NCI-H345 treated with DMSO at 0.1 percent for 48 hours (cell line): ENCODE results near the gene TMEM204.

Experiments
- DNase-seq: peaks from one replicate; lab custom pipeline; 2025; ENCODE audit not compliant: unreplicated experiment; lab: John Stamatoyannopoulos, UW

TMEM204 gene

DNA sequence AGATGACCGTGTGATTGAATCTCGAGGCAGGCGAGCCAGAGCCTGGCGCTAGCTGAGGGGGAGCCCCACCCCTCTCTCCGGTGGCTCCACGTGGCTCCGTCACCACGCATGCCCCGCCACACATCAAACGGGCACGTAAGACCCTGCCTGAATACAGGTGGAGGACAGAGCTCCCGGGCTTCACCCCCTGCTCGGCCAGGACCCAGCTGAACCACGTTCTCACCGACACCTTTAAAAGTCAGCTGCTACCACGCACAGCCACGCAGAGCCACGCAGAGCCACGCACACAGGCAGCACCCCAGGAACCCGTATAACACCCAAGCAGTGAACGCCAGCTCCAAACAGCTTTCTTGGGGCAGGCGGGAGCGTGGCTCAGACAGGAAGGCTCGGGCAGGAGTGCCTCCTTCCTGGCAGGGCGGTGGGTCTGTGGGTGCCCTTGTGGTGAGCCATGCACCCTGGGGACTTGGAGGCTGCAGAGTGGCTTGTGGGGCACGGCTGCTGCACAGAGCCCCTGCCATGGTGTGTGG lies 4.4 kb downstream of the TMEM204 start:
- no peak for DNase-seq

GRCh38 chr16:1538804-1539520 lies 5.5 kb downstream of the TMEM204 start:
- no peak for DNase-seq

GRCh38 chr16:1539720-1540555 lies 6.5 kb downstream of the TMEM204 start:
- no peak for DNase-seq

GRCh38 chr16:1540556-1540855 lies 7.0 kb downstream of the TMEM204 start:
- no peak for DNase-seq

GRCh38 chr16:1541293-1542165 lies 8.1 kb downstream of the TMEM204 start:
- DNase-seq: no peak

GRCh38 chr16:1542166-1542500 lies 8.7 kb downstream of the TMEM204 start:
- DNase-seq: no peak

DNA sequence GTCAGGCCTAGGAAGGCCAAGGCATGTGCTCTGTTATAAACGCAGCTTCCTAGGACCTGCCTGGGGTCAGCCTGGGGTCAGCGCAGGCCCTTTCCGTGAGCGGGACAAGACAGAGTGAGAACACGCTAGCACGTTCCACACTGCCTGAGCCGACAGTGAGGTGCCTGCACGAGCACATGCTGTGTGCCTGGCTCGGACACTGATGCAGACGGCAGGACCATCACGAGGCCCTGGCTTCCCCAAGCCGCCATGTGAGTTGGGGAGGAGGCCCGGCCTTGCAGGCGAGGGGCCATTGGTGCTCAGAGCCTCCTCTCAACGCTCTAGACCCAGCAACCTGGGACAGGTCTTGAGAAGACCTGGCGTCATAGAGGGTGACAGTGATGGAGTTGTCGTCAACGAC lies 9.1 kb downstream of the TMEM204 start:
- DNase-seq: no peak

GRCh38 chr16:1543085-1543896 lies 9.8 kb downstream of the TMEM204 start:
- DNase-seq: no peak

DNA sequence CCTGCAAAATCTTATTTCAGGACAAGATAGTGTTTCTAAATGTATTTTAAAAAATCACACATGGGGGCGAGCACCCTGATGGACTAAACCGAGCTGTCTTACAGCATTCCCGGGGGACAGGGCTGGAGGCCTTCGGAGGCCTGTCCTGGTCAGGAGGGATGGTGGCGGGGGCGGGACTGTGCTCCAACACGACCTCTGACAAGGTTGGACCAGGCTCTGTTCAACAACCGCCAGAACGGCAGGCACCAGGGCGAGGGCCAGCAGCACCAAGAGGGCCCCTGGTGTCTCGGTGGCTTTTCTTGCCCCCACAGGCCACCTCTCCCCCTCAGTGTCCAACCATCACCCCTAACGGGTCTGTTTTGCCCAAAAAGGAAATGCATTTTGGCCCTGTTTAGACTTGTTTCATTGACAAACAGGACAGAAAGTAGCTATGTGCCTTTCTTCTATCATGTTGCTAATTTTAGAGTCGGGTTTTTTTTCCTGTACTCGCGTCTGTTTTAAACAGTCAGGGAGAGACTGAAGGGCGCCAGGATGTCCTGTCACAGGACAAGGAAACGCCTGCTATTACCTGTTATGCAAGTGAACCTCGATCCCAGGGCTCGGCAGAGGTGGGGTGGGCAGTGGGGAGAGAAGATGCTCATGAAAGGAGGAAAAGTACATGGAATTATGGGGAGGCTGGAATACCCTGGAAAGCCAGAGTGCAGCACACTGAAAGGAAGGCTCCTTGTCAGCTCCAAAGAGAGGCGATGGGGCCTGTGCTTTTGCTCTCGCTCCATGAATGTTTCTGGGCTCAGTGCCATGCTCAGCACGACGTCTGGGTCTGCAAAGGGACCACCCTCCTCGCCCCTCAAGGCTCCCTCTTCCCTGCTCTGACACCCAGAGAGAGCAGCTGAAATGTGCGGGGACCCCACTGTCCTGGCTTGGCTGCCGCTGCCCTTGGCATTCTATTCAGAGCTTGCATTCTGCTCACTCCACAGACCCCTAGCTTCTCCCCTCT lies 11.9 kb downstream of the TMEM204 start:
- DNase-seq: no peak

DNA sequence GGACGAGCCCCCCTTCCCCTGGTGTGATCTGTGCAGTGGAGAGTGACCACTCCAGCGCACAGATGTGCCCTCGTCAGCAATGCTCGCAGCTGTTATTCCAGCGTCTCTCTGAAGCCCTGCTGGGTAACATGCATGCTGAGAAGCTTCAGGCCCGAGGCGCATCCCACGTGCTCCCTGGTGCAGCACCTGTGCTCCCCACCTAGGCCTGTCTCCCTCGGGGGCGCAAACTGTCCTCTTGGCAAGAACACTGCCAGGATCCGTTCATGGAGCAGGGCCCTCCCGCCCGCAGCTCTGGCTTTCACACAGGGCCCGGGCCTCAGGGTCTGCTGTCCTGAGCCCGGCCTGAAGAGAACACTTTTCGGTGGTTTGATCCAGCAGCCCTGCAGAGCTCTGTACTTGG lies 13.0 kb downstream of the TMEM204 start:
- no peak for DNase-seq

- DNase-seq: no peak
These were observed 14.8 kb downstream of the TMEM204 start for GRCh38 chr16:1548233-1548632.

DNA sequence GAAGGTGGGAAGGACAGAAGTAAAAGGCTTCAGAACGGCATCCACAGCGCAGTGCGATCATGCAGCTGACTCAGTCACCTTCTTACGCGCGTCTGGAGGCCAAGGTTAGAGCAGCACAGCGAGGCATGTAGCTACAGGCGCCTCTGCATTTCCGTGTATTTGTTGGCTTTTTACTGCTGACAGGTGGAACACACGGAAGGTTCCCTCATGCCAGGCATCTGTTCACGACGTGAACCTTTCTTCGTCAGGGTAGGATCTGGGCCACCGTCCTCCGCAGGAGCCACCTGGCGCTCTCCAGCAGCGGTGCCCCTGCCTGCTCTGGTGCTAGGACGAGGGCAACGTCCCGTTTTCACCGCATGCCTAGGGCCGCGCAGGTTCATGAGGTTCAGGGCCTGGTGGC lies 15.3 kb downstream of the TMEM204 start:
- no peak for DNase-seq

GRCh38 chr16:1550069-1550468 lies 16.6 kb downstream of the TMEM204 start:
- no peak for DNase-seq

DNA sequence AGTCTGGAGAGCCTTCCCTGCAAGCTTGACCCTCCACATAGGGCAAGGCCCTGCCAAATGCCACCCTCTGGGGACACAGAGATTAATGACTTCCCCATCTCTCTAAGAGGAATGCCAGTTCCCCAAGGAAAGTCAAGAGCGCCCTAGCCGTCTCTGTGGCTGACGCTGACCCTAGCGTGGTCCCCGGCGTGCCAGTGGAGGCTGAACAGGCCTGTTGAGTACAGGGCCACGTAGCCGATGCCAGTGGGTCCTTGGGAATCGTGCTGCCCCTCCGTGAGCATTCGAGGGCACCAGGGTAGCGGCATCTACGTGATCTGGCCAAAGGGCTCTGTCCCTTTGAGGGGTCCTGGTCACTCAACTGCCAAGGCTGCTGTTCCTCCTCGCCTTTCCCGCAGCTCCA lies 17.2 kb downstream of the TMEM204 start:
- DNase-seq: no peak

DNA sequence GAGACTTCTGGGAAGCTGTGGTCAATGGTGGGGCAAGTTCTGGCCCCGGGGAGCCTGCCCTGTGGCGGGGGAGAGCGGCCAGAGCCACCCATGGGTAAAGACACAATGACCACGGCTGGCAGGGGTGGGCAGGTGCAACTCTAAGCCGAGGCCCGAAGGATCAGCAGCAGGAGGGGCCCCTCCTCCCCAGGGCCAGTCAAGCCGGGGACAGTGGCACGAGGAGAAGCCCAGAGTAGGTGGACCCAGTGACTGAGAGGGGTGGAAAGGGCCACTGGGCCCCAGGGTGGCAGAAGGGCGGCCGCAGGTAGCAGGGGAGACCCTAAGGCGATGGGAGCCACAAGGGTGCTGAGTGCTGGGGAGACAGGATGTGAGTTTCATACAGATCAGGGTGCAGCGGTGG lies 17.7 kb downstream of the TMEM204 start:
- DNase-seq: no peak

- DNase-seq: no peak
These were observed 18.7 kb downstream of the TMEM204 start for GRCh38 chr16:1552129-1552528.

DNA sequence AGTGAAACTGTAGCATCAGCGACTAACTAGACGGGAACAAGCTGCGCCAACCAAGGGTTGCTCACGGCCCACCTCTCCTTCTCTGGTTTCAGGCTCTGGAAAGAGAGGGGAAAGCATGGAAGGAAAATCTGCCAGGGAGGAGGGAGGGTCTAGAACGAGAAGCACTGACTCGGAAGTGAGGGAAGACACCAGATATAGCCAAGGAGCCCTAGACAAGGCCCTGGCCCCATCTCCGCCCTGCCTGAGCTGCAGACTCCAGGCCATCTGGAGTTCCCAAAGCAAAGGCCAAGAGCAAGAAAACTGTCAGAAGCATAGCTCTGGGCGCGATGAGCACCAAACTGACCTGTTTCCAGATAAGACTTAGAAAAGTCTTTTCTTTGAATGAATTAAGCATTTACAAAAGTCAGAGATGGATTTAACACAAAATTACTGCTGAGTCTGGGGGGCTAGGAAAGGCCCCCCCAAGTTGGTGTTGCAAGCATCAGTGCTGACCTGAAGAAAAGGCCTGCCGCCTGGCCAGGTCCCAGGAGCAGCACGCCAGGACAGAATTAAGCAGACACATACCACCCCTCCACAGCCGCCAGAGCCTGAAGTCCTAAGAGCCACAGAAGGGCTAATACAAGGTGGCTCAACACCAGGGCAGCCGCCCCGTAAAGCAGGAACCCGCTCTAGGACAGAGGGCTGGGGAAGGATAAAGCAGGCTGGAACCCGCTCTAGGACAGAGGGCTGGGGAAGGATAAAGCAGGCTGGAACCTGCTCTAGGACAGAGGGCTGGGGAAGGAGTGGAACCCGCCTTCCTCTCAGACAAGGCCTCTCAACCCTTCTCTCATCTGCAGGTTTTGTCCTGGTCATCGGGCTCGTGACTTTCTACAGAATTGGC lies 20.7 kb downstream of the TMEM204 start:
- no peak for DNase-seq

DNA sequence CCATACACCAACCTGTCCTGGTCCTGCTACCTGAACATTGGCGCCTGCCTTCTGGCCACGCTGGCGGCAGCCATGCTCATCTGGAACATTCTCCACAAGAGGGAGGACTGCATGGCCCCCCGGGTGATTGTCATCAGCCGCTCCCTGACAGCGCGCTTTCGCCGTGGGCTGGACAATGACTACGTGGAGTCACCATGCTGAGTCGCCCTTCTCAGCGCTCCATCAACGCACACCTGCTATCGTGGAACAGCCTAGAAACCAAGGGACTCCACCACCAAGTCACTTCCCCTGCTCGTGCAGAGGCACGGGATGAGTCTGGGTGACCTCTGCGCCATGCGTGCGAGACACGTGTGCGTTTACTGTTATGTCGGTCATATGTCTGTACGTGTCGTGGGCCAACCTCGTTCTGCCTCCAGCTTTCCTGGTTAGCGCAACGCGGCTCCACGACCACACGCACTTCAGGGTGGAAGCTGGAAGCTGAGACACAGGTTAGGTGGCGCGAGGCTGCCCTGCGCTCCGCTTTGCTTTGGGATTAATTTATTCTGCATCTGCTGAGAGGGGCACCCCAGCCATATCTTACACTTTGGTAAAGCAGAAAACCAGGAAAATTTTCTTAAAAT lies 21.5 kb downstream of the TMEM204 start:
- no peak for DNase-seq
